ENCODE measurements around the gene TCF25.
"Not testable (repeated sequence)": the region's sequence is repeated elsewhere in the genome, so short reads cannot be mapped to it uniquely, and the experiment has no call there.

TCF25 gene

GRCh38 chr16:89873109-89873971, at the start of gene TCF25:
TCF25 (plus strand) TSS chr16:89873592; CDS start chr16:89873668, 76 bp downstream.
- DNase-seq (ENCODE audit: low read depth in 2 of 3, low spot score in 2 of 3) = peak; percentile 76 to 81 (median 78)

DNA sequence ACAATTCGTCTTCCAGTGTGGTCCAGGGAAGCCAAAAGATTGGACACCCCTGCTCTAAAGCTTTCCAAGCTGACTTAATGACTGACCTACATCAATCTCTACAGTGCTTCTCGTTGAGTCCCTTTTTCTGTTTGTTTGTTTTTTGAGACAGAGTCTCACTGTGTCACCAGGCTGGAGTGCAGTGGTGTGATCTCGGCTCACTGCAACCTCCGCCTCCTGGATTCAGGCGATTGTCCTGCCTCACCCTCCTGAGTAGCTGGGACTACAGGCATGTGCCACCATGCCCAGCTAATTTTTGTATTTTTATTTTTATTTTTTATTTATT, 49.6 kb upstream of the TCF25 start:
- not testable (repeated sequence) for DNase-seq (ENCODE audit: low read depth in 2 of 3, low spot score in 2 of 3)

- DNase-seq (ENCODE audit: low read depth in 2 of 3, low spot score in 2 of 3) = no peak
These were observed 46.6 kb upstream of the TCF25 start for GRCh38 chr16:89826531-89827382.

DNA sequence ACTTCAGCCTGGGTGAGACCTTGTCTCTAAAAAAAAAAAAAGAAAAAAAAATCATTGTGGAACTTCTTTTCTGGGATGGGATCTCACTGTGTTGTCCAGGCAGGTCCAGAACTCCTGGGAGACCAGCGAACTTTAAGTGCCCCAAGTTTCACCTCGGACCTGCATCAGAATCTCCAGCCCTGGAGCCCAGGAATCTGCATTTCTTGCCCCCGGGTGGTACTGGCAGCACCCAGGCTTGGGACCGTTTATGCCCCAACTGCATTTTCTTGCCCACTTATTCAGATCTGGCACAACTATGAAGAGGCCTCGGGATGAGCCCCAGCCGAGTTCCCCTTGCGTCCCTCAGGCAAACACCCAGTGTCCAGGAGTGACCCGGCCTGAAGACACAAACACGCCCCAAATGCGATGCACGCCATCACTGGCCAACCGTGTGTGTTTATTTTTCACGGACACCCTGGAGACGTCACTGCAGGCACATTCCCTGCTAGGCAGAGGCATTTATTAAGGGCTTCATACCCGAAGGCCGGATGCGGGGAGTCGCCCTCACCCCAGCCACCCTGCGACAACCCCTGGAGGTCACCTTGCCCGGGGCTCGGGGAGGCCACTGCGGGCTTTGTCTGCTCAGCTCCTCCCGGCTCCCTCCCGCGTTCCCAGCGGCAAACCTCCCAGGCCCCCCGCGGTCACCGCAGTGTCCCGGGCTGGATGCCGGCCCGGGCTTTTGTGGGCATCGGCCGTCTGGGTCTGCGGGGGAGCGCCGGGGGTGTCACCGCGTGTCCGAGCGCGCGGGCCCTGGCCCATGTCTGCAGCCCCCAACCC, 45.8 kb upstream of the TCF25 start:
- no peak for DNase-seq (ENCODE audit: low read depth in 2 of 3, low spot score in 2 of 3)

DNA sequence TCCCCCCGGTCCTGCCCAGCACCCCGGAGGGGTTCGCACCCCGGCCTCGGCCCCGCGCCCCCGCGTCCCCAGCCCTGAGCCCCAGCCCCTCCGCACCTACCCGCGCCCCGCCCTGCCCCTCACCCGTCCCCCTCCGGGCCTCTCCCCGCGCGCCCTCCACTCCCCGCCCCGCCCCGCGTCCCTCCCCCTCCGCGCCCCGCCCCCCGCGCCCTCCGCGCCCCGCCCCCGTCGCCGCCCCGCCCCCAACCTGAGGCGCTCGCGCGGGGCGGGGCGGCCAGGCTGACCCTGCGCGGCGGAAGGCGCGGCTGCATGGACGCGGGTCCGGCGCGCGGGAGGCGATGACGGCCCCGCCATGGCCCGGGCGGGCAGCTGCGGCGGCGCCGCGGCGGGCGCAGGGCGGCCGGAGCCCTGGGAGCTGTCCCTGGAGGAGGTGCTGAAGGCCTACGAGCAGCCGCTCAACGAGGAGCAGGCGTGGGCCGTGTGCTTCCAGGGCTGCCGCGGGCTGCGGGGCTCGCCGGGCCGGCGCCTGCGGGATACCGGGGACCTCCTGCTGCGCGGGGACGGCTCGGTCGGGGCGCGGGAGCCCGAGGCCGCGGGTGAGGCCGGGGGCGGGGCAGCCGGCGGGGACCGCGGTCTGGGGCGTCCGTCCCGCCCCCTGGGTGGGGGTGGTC, 45.1 kb upstream of the TCF25 start, which contains the start of gene SPIRE2:
TSS of gene SPIRE2 (plus strand) at position 277 of the 671 bp plus-strand sequence. CDS start at position 353, 76 bp downstream.
- DNase-seq (ENCODE audit: low read depth in 2 of 3, low spot score in 2 of 3) = peak in 2 of 3 experiments; percentile 35 to 40

- DNase-seq (ENCODE audit: low read depth in 2 of 3, low spot score in 2 of 3) = no peak
These were observed 44.3 kb upstream of the TCF25 start for GRCh38 chr16:89828870-89829629.

DNA sequence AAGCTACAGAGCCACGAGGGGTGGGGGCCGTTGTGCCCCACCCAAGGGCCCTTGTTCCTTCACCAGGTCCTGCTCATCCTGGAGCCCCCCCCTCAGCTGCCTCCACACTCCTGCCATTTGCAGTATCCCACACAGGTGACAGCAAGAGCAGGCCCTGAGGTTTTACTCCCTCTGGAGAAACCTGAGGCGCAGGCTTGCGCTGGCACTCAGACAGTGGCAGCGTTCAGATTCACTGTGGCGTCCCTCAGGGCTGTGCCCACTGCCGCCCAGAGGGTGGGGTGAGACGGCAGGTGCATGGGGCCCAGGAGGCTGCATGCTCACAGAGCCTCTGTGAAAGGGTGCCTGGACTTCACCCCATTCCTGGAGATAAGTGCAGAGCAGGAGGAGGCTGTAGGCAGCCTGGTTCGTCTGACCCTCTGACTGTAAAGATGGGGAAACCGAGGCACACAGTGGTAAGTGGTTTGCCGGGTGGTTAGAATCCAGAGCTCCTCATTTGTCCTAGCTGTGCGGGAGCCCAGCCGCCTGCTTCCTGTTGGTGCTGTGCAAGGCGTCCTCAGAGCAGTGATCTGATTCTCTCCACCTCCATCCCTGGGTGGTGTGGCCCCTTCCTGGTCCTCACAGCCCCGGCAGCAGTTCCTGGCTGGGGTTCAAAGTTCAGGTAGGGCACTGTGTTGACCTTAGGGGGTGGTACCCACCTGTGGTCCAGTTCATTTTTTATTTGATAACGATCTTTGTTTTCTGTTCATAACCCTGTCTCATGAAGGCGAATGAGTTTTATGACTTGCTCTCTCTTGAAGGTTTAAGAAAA, 43.6 kb upstream of the TCF25 start:
- DNase-seq (ENCODE audit: low read depth in 2 of 3, low spot score in 2 of 3) = no peak

DNA sequence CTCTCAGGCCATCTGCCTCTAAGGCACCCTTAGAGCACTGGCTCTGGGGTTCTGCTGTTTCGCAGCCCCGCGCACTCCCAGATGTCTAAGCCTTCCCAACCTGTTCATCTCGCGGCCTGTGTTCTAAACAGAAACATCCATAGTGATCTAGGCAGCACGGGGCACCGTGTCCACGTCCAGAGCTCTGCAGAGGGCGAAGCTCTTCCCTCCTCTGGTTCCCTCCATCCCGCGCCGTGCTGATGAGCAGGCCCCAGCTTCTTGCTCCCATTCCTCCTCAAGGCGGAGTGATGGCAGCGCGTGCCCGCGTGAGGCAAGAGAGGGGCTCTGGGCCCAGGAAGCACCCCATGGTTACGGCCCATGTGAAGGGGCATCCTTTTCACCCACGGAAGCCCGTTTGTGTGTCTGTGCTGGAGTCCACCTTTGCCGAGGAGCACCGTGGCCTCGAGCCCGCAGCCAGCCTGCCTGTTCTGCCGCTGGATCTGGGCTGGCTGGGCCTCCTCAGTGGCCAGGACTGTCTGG, 41.5 kb upstream of the TCF25 start:
- no peak for DNase-seq (ENCODE audit: low read depth in 2 of 3, low spot score in 2 of 3)

DNA sequence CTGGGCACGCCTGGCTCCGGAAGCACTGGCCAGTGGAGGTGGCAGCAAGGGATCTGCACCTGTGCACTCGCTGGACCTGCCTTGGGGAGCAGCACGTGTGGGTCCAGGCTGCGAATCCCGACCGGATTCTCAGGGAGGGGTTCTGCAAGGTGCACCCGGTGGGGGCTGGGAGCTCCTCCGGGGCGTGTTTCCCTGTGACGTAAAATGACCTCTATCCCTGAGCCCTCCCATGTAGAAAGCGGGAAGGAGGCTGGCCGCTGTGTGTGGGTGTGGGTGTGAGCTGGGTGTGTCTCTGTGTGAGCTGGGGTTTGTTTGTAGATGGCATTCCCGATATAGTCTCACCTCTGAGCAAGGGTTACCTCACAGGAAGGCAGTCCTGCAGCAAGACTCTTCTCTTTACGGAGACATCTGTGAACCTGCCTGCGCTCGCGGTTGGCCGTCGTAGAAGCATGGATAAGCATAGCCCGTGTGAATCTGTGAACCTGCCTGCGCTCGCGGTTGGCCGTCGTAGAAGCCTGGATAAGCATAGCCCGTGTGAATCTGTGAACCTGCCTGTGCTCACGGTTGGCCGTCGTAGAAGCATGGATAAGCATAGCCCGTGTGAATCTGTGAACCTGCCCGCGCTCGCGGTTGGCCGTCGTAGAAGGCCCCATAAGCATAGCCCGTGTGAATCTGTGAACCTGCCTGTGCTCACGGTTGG, 39.6 kb upstream of the TCF25 start:
- not testable (repeated sequence) for DNase-seq (ENCODE audit: low read depth in 2 of 3, low spot score in 2 of 3)

DNA sequence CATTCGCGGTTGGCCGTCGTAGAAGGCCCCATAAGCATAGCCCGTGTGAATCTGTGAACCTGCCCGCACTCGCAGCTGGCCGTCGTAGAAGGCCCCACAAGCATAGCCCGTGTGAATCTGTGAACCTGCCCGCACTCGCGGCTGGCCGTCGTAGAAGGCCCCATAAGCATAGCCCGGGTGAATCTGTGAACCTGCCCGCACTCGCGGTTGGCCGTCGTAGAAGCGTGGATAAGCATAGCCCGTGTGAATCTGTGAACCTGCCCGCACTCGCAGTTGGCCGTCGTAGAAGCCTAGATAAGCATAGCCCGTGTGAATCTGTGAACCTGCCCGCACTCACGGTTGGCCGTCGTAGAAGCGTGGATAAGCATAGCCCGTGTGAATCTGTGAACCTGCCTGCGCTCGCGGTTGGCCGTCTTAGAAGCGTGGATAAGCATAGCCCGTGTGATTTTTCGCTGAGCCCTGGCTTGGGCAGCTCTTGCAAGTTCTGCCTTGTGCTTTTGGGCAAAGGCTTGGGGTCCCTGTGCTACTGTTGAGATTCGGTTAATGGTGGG, 38.5 kb upstream of the TCF25 start:
- not testable (repeated sequence) for DNase-seq (ENCODE audit: low read depth in 2 of 3, low spot score in 2 of 3)

- DNase-seq (ENCODE audit: low read depth in 2 of 3, low spot score in 2 of 3) = not testable (repeated sequence)
These were observed 36.9 kb upstream of the TCF25 start for GRCh38 chr16:89836484-89836883.

- DNase-seq (ENCODE audit: low read depth in 2 of 3, low spot score in 2 of 3) = no peak
These were observed 36.3 kb upstream of the TCF25 start for GRCh38 chr16:89837014-89837546.

GRCh38 chr16:89841275-89841674, 32.1 kb upstream of the TCF25 start:
- peak in 2 of 3 experiments; percentile 38 to 46 for DNase-seq (ENCODE audit: low read depth in 2 of 3, low spot score in 2 of 3)

GRCh38 chr16:89842471-89843408, 30.7 kb upstream of the TCF25 start:
- DNase-seq (ENCODE audit: low read depth in 2 of 3, low spot score in 2 of 3) = no peak

GRCh38 chr16:89843409-89844350, 29.7 kb upstream of the TCF25 start:
- DNase-seq (ENCODE audit: low read depth in 2 of 3, low spot score in 2 of 3) = no peak
